MCF 10A (cell line): Measurements from ENCODE around the gene FABP6. TPM values are rescaled to one million over a fixed set of nuclear protein-coding genes. Genes with fewer than 3 reads are reported as not detected.

ENCODE experiments used
- BruUV-seq: library from RNA; stranded (reverse); fragments of 400-500 nt; replicated peaks from 2 replicates; lab custom pipeline; 2021; lab: Mats Ljungman, UMichigan
- CTCF ChIA-PET: fragments of 300-600 bp; sonication (Branson Sonifier 250); formaldehyde crosslinking; extraction: SDS; loops from one replicate; lab custom pipeline; 2021; ENCODE audit warnings: antibody characterized with exemption, inconsistent platforms; lab: Yijun Ruan, JAX
- POLR2A ChIA-PET: fragments of 300-600, 350-650 bp; sonication (Branson Sonifier 250); formaldehyde crosslinking; extraction: SDS; loops from one replicate; lab custom pipeline; 2020; ENCODE audit warnings: antibody characterized with exemption, inconsistent platforms; lab: Yijun Ruan, JAX
- DNase-seq: peaks from one replicate; pipeline ENCODE4 v3.0.0-alpha.2; 2018; ENCODE audit not compliant: unreplicated experiment
- H3K27ac Mint-ChIP-seq: one replicate; pipeline ENCODE4 v1.8.0; 2022; ENCODE audit warnings: mild to moderate bottlenecking, low read depth, mixed read lengths; ENCODE audit not compliant: unreplicated experiment
- H3K27me3 Mint-ChIP-seq: one replicate; pipeline ENCODE4 v1.8.0; 2022; ENCODE audit warnings: mixed read lengths; ENCODE audit not compliant: insufficient read depth, unreplicated experiment
- H3K36me3 Mint-ChIP-seq: one replicate; pipeline ENCODE4 v1.8.0; 2022; ENCODE audit warnings: mild to moderate bottlenecking, moderate library complexity, mixed read lengths; ENCODE audit not compliant: insufficient read depth, unreplicated experiment
- H3K4me1 Mint-ChIP-seq: one replicate; pipeline ENCODE4 v1.8.0; 2022; ENCODE audit warnings: mixed read lengths; ENCODE audit not compliant: insufficient read depth, unreplicated experiment
- H3K4me3 Mint-ChIP-seq: one replicate; pipeline ENCODE4 v1.8.0; 2022; ENCODE audit warnings: mild to moderate bottlenecking, moderate library complexity, mixed read lengths; ENCODE audit not compliant: unreplicated experiment
- H3K9me3 Mint-ChIP-seq: one replicate; pipeline ENCODE4 v1.8.0; 2022; ENCODE audit warnings: mixed read lengths; ENCODE audit not compliant: unreplicated experiment
- intact Hi-C: fragments of 100-400 bp; cut with micrococcal nuclease; formaldehyde crosslinking; loops from 2 replicates; pipeline ENCODE4 v1.14.1; 2022
- total RNA-seq: library from RNA; stranded (reverse); gene quantifications from 2 replicates; pipeline ENCODE4 v1.2.3, GENCODE V29; 2022
- TF ChIP-seq, protein P1 (sequence below): fragments of 200-600 bp; IDR thresholded peaks from one replicate; pipeline ENCODE4 v1.8.0; 2022; ENCODE audit warnings: antibody characterized with exemption, mild to moderate bottlenecking; ENCODE audit not compliant: unreplicated experiment

Gene FABP6
- total RNA-seq, 1 experiment from 2014 or later = not detected

DNA sequence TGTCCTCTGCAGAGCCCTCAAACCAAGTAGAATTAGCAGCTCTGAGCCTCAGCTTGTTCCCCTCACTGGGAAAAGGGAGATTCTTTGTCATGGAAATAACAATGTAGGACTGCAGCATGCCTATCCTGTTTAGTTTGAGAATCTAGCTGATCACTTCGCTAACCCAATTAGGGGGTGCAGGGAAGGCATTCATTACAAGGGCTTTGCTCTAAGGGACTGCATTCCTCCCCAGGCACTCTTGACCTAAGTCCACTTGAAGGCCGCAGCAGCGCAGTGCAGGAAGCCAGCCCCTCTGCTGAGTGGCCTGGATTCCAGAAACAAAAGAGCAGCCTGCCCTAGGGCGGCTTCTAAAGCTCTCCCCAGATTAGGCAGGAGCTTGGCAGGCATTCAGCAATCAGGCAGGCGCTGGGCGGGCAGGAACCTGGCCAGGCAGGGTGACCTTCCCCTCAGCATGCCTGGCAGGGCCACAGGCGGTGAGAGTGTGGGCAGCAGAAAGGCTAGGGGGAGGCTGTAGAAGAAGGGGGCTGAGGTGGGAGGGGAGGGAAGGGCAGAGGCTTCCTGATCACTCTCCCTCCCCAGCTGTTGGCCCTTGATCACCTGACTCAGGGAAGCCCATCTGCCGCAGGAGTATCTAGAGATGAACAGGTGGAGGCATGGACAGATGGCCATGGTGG is 58.2 kb downstream of the FABP6 start:
- TF ChIP-seq, protein P1, sequence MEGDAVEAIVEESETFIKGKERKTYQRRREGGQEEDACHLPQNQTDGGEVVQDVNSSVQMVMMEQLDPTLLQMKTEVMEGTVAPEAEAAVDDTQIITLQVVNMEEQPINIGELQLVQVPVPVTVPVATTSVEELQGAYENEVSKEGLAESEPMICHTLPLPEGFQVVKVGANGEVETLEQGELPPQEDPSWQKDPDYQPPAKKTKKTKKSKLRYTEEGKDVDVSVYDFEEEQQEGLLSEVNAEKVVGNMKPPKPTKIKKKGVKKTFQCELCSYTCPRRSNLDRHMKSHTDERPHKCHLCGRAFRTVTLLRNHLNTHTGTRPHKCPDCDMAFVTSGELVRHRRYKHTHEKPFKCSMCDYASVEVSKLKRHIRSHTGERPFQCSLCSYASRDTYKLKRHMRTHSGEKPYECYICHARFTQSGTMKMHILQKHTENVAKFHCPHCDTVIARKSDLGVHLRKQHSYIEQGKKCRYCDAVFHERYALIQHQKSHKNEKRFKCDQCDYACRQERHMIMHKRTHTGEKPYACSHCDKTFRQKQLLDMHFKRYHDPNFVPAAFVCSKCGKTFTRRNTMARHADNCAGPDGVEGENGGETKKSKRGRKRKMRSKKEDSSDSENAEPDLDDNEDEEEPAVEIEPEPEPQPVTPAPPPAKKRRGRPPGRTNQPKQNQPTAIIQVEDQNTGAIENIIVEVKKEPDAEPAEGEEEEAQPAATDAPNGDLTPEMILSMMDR = no peak
- Mint-ChIP-seq H3K9me3 (no peaks in the 10 kb centered on the region), H3K27ac (no peak overlapping the region), H3K27me3 (no peaks in the 10 kb centered on the region), H3K4me3 (no peak overlapping the region), H3K4me1 (peaks cover 18% of the 10 kb centered on the region), H3K36me3 (no peaks in the 10 kb centered on the region)
- BruUV-seq = no TSS peak
- ChIA-PET CTCF (interaction anchor here (0.6 to 5.5 kb wide), 12 partner anchors 10 to 786 kb away, joined by 3 to 29 read pairs (median 4); no protein-coding TSS in a partner anchor), POLR2A (interaction anchor here (0.7 to 1.3 kb wide), 8 partner anchors 9 to 278 kb away, joined by 3 to 8 read pairs (median 3); partner anchors contain the start of genes CCNJL and TTC1)
- peak; percentile 87 for DNase-seq
- intact Hi-C loops = no loop called here

Other genes with a start within 250 kb of the FABP6 start
- 84.6 and 100 TPM in 2 replicates for gene TTC1, start 220.4 kb upstream of the FABP6 start, total RNA-seq
- gene PWWP2A, start 110.1 kb upstream of the FABP6 start, total RNA-seq = 20.6 and 21.3 TPM in 2 replicates
- 3.5 and 3.6 TPM in 2 replicates for gene CCNJL, start 83.1 kb downstream of the FABP6 start, total RNA-seq
- not detected in 2 replicates for gene C1QTNF2, start 141.1 kb downstream of the FABP6 start, total RNA-seq
- 2.2 and 3.7 TPM in 2 replicates for gene FAM200C, start 170.5 kb downstream of the FABP6 start, total RNA-seq
- 64.6 and 85.6 TPM in 2 replicates for gene SLU7, start 189.6 kb downstream of the FABP6 start, total RNA-seq
- 87.0 and 119 TPM in 2 replicates for gene PTTG1, start 192.3 kb downstream of the FABP6 start, total RNA-seq